Panc1 (cell line): ENCODE data around the gene TNPO1. TPM values are rescaled to one million over a fixed set of nuclear protein-coding genes. Genes with fewer than 3 reads are reported as not detected.

Source experiments
- ATAC-seq: fragments of 200-7000 bp; cut with Tn5 transposase; 2 replicates; pipeline ENCODE4 v1.9.1; 2020; ENCODE audit warnings: mild to moderate bottlenecking, moderate library complexity
- BruUV-seq: library from RNA; stranded (reverse); fragments of 400-500 nt; replicated peaks from 2 replicates; lab custom pipeline; 2021; lab: Mats Ljungman, UMichigan
- CTCF ChIA-PET: fragments of 300-600 bp; sonication (Branson Sonifier 250); formaldehyde crosslinking; loops from one replicate; lab custom pipeline; 2022; ENCODE audit warnings: antibody characterized with exemption; lab: Charles Lee
- POLR2A ChIA-PET: fragments of 300-600 bp; sonication (Branson Sonifier 250); formaldehyde crosslinking; loops from one replicate; lab custom pipeline; 2022; ENCODE audit warnings: antibody characterized with exemption; lab: Charles Lee
- DNase-seq: peaks from one replicate; pipeline ENCODE4 v3.0.0-alpha.2; 2010; ENCODE audit warnings: low read depth, low spot score
- H3K27ac ChIP-seq: 2 replicates; pipeline ENCODE4 v1.5.1; 2011; ENCODE audit warnings: mild to moderate bottlenecking, low read length, inconsistent platforms
- H3K27me3 ChIP-seq: fragments of 200-500 bp; sonication (Bioruptor generic); 2 replicates; pipeline ENCODE4 v1.6.0; 2014; ENCODE audit warnings: low read length, inconsistent platforms; ENCODE audit not compliant: control insufficient read depth, insufficient read depth
- H3K36me3 ChIP-seq: fragments of 200-500 bp; sonication (Bioruptor generic); 2 replicates; pipeline ENCODE4 v1.5.1; 2014; ENCODE audit warnings: inconsistent platforms, mild to moderate bottlenecking, low read length, moderate library complexity; ENCODE audit not compliant: control insufficient read depth, insufficient read depth
- H3K4me1 ChIP-seq: 2 replicates; pipeline ENCODE4 v1.5.1; 2011; ENCODE audit warnings: inconsistent platforms, mild to moderate bottlenecking, low read length, moderate library complexity; ENCODE audit not compliant: control insufficient read depth, insufficient read depth
- H3K4me3 ChIP-seq, 2 experiments: 2 replicates each; pipeline ENCODE4 v1.5.1; 2011 to 2012; ENCODE audit warnings: low read depth in 2 of 2, low read length in 2 of 2, mild to moderate bottlenecking in 2 of 2, inconsistent platforms in 1 of 2, moderate library complexity in 1 of 2
- H3K9me3 ChIP-seq: fragments of 200-500 bp; sonication (Bioruptor generic); 2 replicates; pipeline ENCODE4 v1.5.1; 2014; ENCODE audit warnings: low read depth, mild to moderate bottlenecking, inconsistent platforms, low read length, moderate library complexity; ENCODE audit not compliant: control insufficient read depth, insufficient read depth
- POLR2AphosphoS5 ChIP-seq: IDR thresholded peaks from 2 replicates; pipeline ENCODE4 v1.6.1; 2012; ENCODE audit warnings: mild to moderate bottlenecking, low read depth, low read length, moderate library complexity
- SIN3A ChIP-seq: IDR thresholded peaks from 2 replicates; pipeline ENCODE4 v1.6.1; 2012; ENCODE audit warnings: low read depth, mild to moderate bottlenecking, low read length, moderate library complexity, borderline replicate concordance; ENCODE audit not compliant: insufficient read depth
- TCF7L2 ChIP-seq: IDR thresholded peaks from 2 replicates; pipeline ENCODE4 v1.6.1; 2011; ENCODE audit warnings: mild to moderate bottlenecking, low read depth, low read length, inconsistent platforms
- in situ Hi-C: cut with HindIII; loops from 2 replicates; pipeline ENCODE4 v1.10.0; 2016; ENCODE audit warnings: low sequenced_read_pairs, low pct_unique_long_range_greater_than_20kb
- intact Hi-C: fragments of 100-400 bp; cut with micrococcal nuclease; formaldehyde crosslinking; loops from one replicate; pipeline ENCODE4 v1.10.0; 2022; ENCODE audit not compliant: unreplicated experiment
- total RNA-seq: library from RNA; stranded (reverse); gene quantifications from one replicate; pipeline ENCODE4 v1.2.1, GENCODE V29; 2021; ENCODE audit not compliant: unreplicated experiment
- TF ChIP-seq, protein P1 (sequence below), 2 experiments: IDR thresholded peaks; 2 replicates each; pipeline ENCODE4 v1.6.1; 2011 to 2012; ENCODE audit warnings: low read depth in 2 of 2, control low read depth in 1 of 2, low read length in 1 of 2, mild to moderate bottlenecking in 1 of 2, moderate library complexity in 1 of 2; ENCODE audit not compliant: insufficient read depth in 1 of 2
- TF ChIP-seq, protein P2 (sequence below): fragments of 450-650 bp; IDR thresholded peaks from 2 replicates; pipeline ENCODE4 v1.5.1; 2017; ENCODE audit warnings: mild to moderate bottlenecking

Gene TNPO1
- total RNA-seq, 1 experiment from 2014 or later, result 169 TPM

DNA sequence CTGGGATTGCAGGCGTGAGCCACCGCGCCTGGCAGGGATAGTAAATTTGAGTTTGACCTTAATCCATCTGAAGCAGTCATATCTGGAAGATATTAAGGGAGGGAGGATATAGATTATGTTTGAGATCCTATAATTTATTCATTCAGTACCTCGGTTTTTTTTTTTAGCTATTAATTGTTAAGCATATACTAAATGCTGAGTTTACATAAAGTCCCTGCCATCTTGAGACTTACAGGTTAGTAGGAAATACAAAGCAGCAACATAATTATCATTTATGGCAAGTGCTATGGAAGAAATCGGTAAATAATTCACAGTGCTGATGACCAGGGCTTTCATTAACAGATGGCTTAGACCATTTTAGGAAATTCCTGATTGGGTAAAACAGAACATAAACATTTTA is 72.9 kb downstream of the TNPO1 start:
- peaks cover 67% of the 10 kb centered on the region for H3K36me3 ChIP-seq
- intact Hi-C loops, result no loop called here
- POLR2A ChIA-PET, result no interaction called here

DNA sequence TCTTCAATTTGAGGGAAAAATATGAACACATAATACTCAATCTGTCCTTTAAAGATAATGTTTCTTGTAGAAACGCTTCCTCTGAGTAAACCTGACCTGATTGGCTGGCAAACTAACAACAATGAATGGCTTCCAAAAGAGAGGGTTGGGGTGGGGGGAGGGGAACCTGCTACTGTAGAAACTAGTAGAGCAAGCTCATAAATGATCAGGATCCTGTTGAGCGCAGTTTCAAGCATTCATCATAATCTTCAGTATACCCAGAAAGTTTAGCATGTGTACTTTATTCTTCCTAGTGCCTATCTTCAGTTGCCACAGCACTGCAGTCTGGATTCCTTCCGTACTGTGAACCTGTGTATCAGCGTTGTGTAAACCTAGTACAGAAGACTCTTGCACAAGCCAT is 76.4 kb downstream of the TNPO1 start:
- H3K4me3 ChIP-seq, result no peak overlapping the region
- no TSS peak for BruUV-seq
- H3K27me3 ChIP-seq, result no peaks in the 10 kb centered on the region
- in situ Hi-C loops (no loop called here), intact Hi-C loops (no loop called here)
- ChIA-PET CTCF (no interaction called here), POLR2A (no interaction called here)
- H3K9me3 ChIP-seq, result no peaks in the 10 kb centered on the region
- H3K36me3 ChIP-seq, result peaks cover 75% of the 10 kb centered on the region
- H3K4me1 ChIP-seq, result no peaks in the 10 kb centered on the region
- DNase-seq (no peak), ATAC-seq (no peak)
- TF ChIP-seq, protein P1, sequence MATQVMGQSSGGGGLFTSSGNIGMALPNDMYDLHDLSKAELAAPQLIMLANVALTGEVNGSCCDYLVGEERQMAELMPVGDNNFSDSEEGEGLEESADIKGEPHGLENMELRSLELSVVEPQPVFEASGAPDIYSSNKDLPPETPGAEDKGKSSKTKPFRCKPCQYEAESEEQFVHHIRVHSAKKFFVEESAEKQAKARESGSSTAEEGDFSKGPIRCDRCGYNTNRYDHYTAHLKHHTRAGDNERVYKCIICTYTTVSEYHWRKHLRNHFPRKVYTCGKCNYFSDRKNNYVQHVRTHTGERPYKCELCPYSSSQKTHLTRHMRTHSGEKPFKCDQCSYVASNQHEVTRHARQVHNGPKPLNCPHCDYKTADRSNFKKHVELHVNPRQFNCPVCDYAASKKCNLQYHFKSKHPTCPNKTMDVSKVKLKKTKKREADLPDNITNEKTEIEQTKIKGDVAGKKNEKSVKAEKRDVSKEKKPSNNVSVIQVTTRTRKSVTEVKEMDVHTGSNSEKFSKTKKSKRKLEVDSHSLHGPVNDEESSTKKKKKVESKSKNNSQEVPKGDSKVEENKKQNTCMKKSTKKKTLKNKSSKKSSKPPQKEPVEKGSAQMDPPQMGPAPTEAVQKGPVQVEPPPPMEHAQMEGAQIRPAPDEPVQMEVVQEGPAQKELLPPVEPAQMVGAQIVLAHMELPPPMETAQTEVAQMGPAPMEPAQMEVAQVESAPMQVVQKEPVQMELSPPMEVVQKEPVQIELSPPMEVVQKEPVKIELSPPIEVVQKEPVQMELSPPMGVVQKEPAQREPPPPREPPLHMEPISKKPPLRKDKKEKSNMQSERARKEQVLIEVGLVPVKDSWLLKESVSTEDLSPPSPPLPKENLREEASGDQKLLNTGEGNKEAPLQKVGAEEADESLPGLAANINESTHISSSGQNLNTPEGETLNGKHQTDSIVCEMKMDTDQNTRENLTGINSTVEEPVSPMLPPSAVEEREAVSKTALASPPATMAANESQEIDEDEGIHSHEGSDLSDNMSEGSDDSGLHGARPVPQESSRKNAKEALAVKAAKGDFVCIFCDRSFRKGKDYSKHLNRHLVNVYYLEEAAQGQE (IDR thresholded peaks at IDR 0.05; ENCODE audit: insufficient read depth in 1 of 2, low read depth in 2 of 2, low read length in 1 of 2), result no peak
- TF ChIP-seq, protein P2, sequence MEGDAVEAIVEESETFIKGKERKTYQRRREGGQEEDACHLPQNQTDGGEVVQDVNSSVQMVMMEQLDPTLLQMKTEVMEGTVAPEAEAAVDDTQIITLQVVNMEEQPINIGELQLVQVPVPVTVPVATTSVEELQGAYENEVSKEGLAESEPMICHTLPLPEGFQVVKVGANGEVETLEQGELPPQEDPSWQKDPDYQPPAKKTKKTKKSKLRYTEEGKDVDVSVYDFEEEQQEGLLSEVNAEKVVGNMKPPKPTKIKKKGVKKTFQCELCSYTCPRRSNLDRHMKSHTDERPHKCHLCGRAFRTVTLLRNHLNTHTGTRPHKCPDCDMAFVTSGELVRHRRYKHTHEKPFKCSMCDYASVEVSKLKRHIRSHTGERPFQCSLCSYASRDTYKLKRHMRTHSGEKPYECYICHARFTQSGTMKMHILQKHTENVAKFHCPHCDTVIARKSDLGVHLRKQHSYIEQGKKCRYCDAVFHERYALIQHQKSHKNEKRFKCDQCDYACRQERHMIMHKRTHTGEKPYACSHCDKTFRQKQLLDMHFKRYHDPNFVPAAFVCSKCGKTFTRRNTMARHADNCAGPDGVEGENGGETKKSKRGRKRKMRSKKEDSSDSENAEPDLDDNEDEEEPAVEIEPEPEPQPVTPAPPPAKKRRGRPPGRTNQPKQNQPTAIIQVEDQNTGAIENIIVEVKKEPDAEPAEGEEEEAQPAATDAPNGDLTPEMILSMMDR, result no peak
- TF ChIP-seq TCF7L2, result no peak
- no peak for TF ChIP-seq POLR2AphosphoS5
- TF ChIP-seq SIN3A, result no peak
- no peak overlapping the region for H3K27ac ChIP-seq

More for the DNA sequence above, 72.9 kb downstream of the TNPO1 start:
- CTCF ChIA-PET, result no interaction called here
- no peak for TF ChIP-seq TCF7L2
- TF ChIP-seq, protein P1 (IDR thresholded peaks at IDR 0.05; ENCODE audit: insufficient read depth in 1 of 2, low read depth in 2 of 2, low read length in 1 of 2), result no peak
- TF ChIP-seq POLR2AphosphoS5, result no peak
- TF ChIP-seq SIN3A, result no peak
- TF ChIP-seq, protein P2, result no peak
- no TSS peak for BruUV-seq
- DNase-seq (no peak), ATAC-seq (no peak)
- H3K4me1 ChIP-seq, result no peaks in the 10 kb centered on the region
- no peak overlapping the region for H3K4me3 ChIP-seq
- in situ Hi-C loops, result no loop called here
- H3K27ac ChIP-seq, result no peak overlapping the region
- H3K9me3 ChIP-seq, result no peaks in the 10 kb centered on the region
- H3K27me3 ChIP-seq, result no peaks in the 10 kb centered on the region
